Chondrocyte (in vitro differentiated cells): Measurements from ENCODE around the gene SH3PXD2A. TPM values are rescaled to one million over a fixed set of nuclear protein-coding genes. Genes with fewer than 3 reads are reported as not detected.

Experiments used
- DNase-seq: peaks from one replicate; pipeline ENCODE4 v3.0.0; 2021; ENCODE audit warnings: mixed read lengths, low spot score
- H3K27ac Mint-ChIP-seq: one replicate; pipeline ENCODE4 v1.8.0; 2021; ENCODE audit warnings: mild to moderate bottlenecking, moderate library complexity, mixed read lengths; ENCODE audit not compliant: unreplicated experiment
- H3K27me3 Mint-ChIP-seq: 2 replicates; pipeline ENCODE4 v1.8.0; 2021; ENCODE audit warnings: low read depth, mixed read lengths
- H3K36me3 Mint-ChIP-seq: 2 replicates; pipeline ENCODE4 v1.8.0; 2021; ENCODE audit warnings: low read depth, mixed read lengths
- H3K4me1 Mint-ChIP-seq: 2 replicates; pipeline ENCODE4 v1.8.0; 2021; ENCODE audit warnings: low read depth, mild to moderate bottlenecking, mixed read lengths
- H3K4me3 Mint-ChIP-seq: one replicate; pipeline ENCODE4 v1.8.0; 2021; ENCODE audit warnings: mild to moderate bottlenecking, moderate library complexity, mixed read lengths; ENCODE audit not compliant: unreplicated experiment
- H3K9me3 Mint-ChIP-seq: 2 replicates; pipeline ENCODE4 v1.8.0; 2021; ENCODE audit warnings: low read depth, mixed read lengths
- CTCF ChIP-seq: fragments of 200-600 bp; sonication (generic); IDR thresholded peaks from 2 replicates; pipeline ENCODE4 v1.5.0; 2021; ENCODE audit warnings: antibody characterized with exemption, mild to moderate bottlenecking, moderate library complexity
- total RNA-seq: library from RNA; stranded (reverse); gene quantifications from 3 replicates; pipeline ENCODE4 v1.2.1, GENCODE V29; 2021

Gene SH3PXD2A
- total RNA-seq, 1 donor from 2014 or later: 46.0 TPM

- H3K27me3 Mint-ChIP-seq: peaks cover 2% of the 10 kb centered on the region
- no peak overlapping the region for H3K4me3 Mint-ChIP-seq
- DNase-seq: no peak
- TF ChIP-seq CTCF: no peak
- no peaks in the 10 kb centered on the region for H3K36me3 Mint-ChIP-seq
- H3K4me1 Mint-ChIP-seq: peaks cover 5% of the 10 kb centered on the region
- no peaks in the 10 kb centered on the region for H3K9me3 Mint-ChIP-seq
- H3K27ac Mint-ChIP-seq: no peak overlapping the region
Observed at GRCh38 chr10:103690281-103690680, 165.1 kb downstream of the SH3PXD2A start.

GRCh38 chr10:103688491-103688890 is 166.9 kb downstream of the SH3PXD2A start:
- Mint-ChIP-seq H3K36me3 (no peaks in the 10 kb centered on the region), H3K27ac (no peak overlapping the region), H3K9me3 (no peaks in the 10 kb centered on the region), H3K4me1 (peaks cover 3% of the 10 kb centered on the region), H3K27me3 (peaks cover 1% of the 10 kb centered on the region), H3K4me3 (no peak overlapping the region)
- DNase-seq: no peak
- TF ChIP-seq CTCF: no peak

GRCh38 chr10:103687718-103688117 is 167.7 kb downstream of the SH3PXD2A start:
- H3K4me1 Mint-ChIP-seq: no peaks in the 10 kb centered on the region
- no peaks in the 10 kb centered on the region for H3K9me3 Mint-ChIP-seq
- no peak for TF ChIP-seq CTCF
- no peak overlapping the region for H3K27ac Mint-ChIP-seq
- no peak for DNase-seq
- H3K4me3 Mint-ChIP-seq: no peak overlapping the region
- H3K27me3 Mint-ChIP-seq: no peaks in the 10 kb centered on the region
- H3K36me3 Mint-ChIP-seq: no peaks in the 10 kb centered on the region

- Mint-ChIP-seq H3K9me3 (no peaks in the 10 kb centered on the region), H3K36me3 (no peaks in the 10 kb centered on the region), H3K4me3 (no peak overlapping the region), H3K27ac (no peak overlapping the region), H3K27me3 (no peaks in the 10 kb centered on the region), H3K4me1 (no peaks in the 10 kb centered on the region)
- DNase-seq: no peak
- TF ChIP-seq CTCF: no peak
Observed at GRCh38 chr10:103687172-103687571, 168.2 kb downstream of the SH3PXD2A start.

- Mint-ChIP-seq H3K4me3 (no peak overlapping the region), H3K36me3 (no peaks in the 10 kb centered on the region), H3K9me3 (no peaks in the 10 kb centered on the region), H3K27ac (no peak overlapping the region), H3K27me3 (no peaks in the 10 kb centered on the region), H3K4me1 (no peaks in the 10 kb centered on the region)
- peak; percentile 96 for TF ChIP-seq CTCF
- DNase-seq: no peak
Observed at GRCh38 chr10:103685880-103686669, 169.3 kb downstream of the SH3PXD2A start.
